H1 (cell line): ENCODE results near the gene CFAP61. TPM values are rescaled to one million over a fixed set of nuclear protein-coding genes. Genes with fewer than 3 reads are reported as not detected.

Experiments
- CTCF ChIA-PET: fragments of 300-600 bp; sonication (Branson Sonifier 250); formaldehyde crosslinking; loops from one replicate; lab custom pipeline; 2021; ENCODE audit not compliant: partially characterized antibody; lab: Charles Lee
- POLR2A ChIA-PET: fragments of 300-600 bp; sonication (Branson Sonifier 250); formaldehyde crosslinking; loops from one replicate; lab custom pipeline; 2021; ENCODE audit warnings: inconsistent platforms; ENCODE audit not compliant: partially characterized antibody; lab: Charles Lee
- DNase-seq, 2 experiments: peaks; one replicate each; pipeline versions ENCODE4 v3.0.0 to v3.0.0-alpha.2; 2010 to 2022; ENCODE audit warnings: low spot score in 2 of 2, low read depth in 1 of 2, mixed read lengths in 1 of 2
- FAIRE-seq: peaks from 2 replicates; lab custom pipeline; 2011; peaks lifted over from hg19 to GRCh38; lab: Jason Lieb, UNC
- H2AFZ ChIP-seq: 2 replicates; pipeline ENCODE4 v1.8.1; 2012; ENCODE audit warnings: low read length, inconsistent platforms
- H2AK5ac ChIP-seq: 2 replicates; pipeline ENCODE4 v1.6.1; 2013; ENCODE audit warnings: low read depth, low read length
- H2BK120ac ChIP-seq: replicated peaks from 2 replicates; pipeline ENCODE3; 2013; ENCODE audit warnings: low read depth, low read length, inconsistent platforms
- H2BK12ac ChIP-seq: 2 replicates; pipeline ENCODE4 v1.6.1; 2013; ENCODE audit warnings: low read depth, low read length
- H2BK15ac ChIP-seq: 2 replicates; pipeline ENCODE4 v1.6.1; 2013; ENCODE audit warnings: low read length
- H2BK20ac ChIP-seq: 2 replicates; pipeline ENCODE4 v1.6.1; 2013; ENCODE audit warnings: low read length
- H2BK5ac ChIP-seq: 2 replicates; pipeline ENCODE4 v1.6.1; 2013; ENCODE audit warnings: low read depth, low read length
- H3K14ac ChIP-seq: 2 replicates; pipeline ENCODE4 v1.6.1; 2013; ENCODE audit warnings: inconsistent platforms; ENCODE audit not compliant: insufficient read length
- H3K18ac ChIP-seq: 2 replicates; pipeline ENCODE4 v1.6.1; 2013; ENCODE audit warnings: low read length; ENCODE audit errors: extremely low read depth
- H3K23ac ChIP-seq: 2 replicates; pipeline ENCODE4 v1.6.1; 2013; ENCODE audit warnings: inconsistent platforms; ENCODE audit not compliant: insufficient read length
- H3K23me2 ChIP-seq: 2 replicates; pipeline ENCODE4 v1.6.1; 2013; ENCODE audit warnings: low read depth, low read length
- H3K27ac ChIP-seq: 2 replicates; pipeline ENCODE4 v1.6.1; 2011; ENCODE audit warnings: low read depth, low read length, inconsistent platforms
- H3K27me3 ChIP-seq, 4 experiments: replicated peaks in 1 of 4; 1 replicate in 1 of 4; 2 replicates in 3 of 4; pipeline versions ENCODE4 v1.6.1 to v1.8.1; 2011 to 2013; ENCODE audit warnings: low read length in 3 of 4, mild to moderate bottlenecking in 3 of 4, inconsistent platforms in 2 of 4, mixed read lengths in 2 of 4, moderate library complexity in 1 of 4; ENCODE audit not compliant: control insufficient read depth in 3 of 4, insufficient read depth in 3 of 4; ENCODE audit errors: extremely low read depth in 1 of 4
- H3K36me3 ChIP-seq, 4 experiments: 2 replicates each; pipeline versions ENCODE4 v1.6.1 to v1.8.1; 2011 to 2013; ENCODE audit warnings: mild to moderate bottlenecking in 4 of 4, low read length in 3 of 4, moderate library complexity in 2 of 4, control low read depth in 1 of 4, inconsistent platforms in 1 of 4; ENCODE audit not compliant: insufficient read depth in 4 of 4, control insufficient read depth in 2 of 4
- H3K4ac ChIP-seq: replicated peaks from 2 replicates; pipeline ENCODE3; 2013; ENCODE audit warnings: low read length, low read depth, mixed read lengths, inconsistent platforms; ENCODE audit not compliant: insufficient read length
- H3K4me1 ChIP-seq, 4 experiments: replicated peaks in 1 of 4; 1 replicate in 1 of 4; 2 replicates in 3 of 4; pipeline versions ENCODE4 v1.6.1 to v1.8.1; 2011 to 2013; ENCODE audit warnings: low read length in 3 of 4, inconsistent platforms in 2 of 4, mixed read lengths in 1 of 4; ENCODE audit not compliant: insufficient read depth in 4 of 4, control insufficient read depth in 3 of 4
- H3K4me2 ChIP-seq, 2 experiments: 2 replicates each; pipeline versions ENCODE4 v1.6.1 to v1.8.1; 2011 to 2013; ENCODE audit warnings: low read depth in 2 of 2, low read length in 2 of 2, control low read depth in 1 of 2, inconsistent platforms in 1 of 2, mild to moderate bottlenecking in 1 of 2; ENCODE audit not compliant: insufficient read depth in 1 of 2
- H3K4me3 ChIP-seq, 4 experiments: fragments of 200-600, 300-600 bp in 1 of 4; sonication (generic), shearing (Covaris generic), sonication (Bioruptor Twin) in 1 of 4; 2 replicates each; pipeline versions ENCODE4 v1.5.1 to v1.8.1; 2011 to 2016; ENCODE audit warnings: low read length in 4 of 4, low read depth in 3 of 4, control low read depth in 2 of 4, inconsistent platforms in 2 of 4, mild to moderate bottlenecking in 2 of 4, mixed read lengths in 1 of 4, moderate library complexity in 1 of 4; ENCODE audit not compliant: insufficient read depth in 2 of 4; ENCODE audit errors: extremely low read depth in 1 of 4
- H3K56ac ChIP-seq: replicated peaks from 2 replicates; pipeline ENCODE3; 2013; ENCODE audit warnings: low read depth, mild to moderate bottlenecking, mixed read lengths, low read length, inconsistent platforms; ENCODE audit not compliant: insufficient read length
- H3K79me1 ChIP-seq: 2 replicates; pipeline ENCODE4 v1.6.1; 2013; ENCODE audit warnings: low read depth, low read length, control low read depth
- H3K79me2 ChIP-seq, 2 experiments: 2 replicates each; pipeline versions ENCODE4 v1.6.1 to v1.8.1; 2012 to 2013; ENCODE audit warnings: low read length in 2 of 2, mild to moderate bottlenecking in 2 of 2, inconsistent platforms in 1 of 2; ENCODE audit not compliant: insufficient read depth in 2 of 2, control insufficient read depth in 1 of 2
- H3K9ac ChIP-seq, 4 experiments: replicated peaks in 1 of 4; 1 replicate in 1 of 4; 2 replicates in 3 of 4; pipeline versions ENCODE4 v1.6.1 to v1.8.1; 2011 to 2013; ENCODE audit warnings: low read depth in 3 of 4, low read length in 3 of 4, control low read depth in 2 of 4, mild to moderate bottlenecking in 2 of 4, moderate library complexity in 2 of 4, inconsistent platforms in 1 of 4; ENCODE audit errors: extremely low read depth in 1 of 4
- H3K9me3 ChIP-seq, 2 experiments: 2 replicates each; pipeline versions ENCODE4 v1.6.1 to v1.8.1; 2012 to 2013; ENCODE audit warnings: mild to moderate bottlenecking in 2 of 2, moderate library complexity in 2 of 2, control low read depth in 1 of 2, inconsistent platforms in 1 of 2, low read depth in 1 of 2, low read length in 1 of 2, mixed read lengths in 1 of 2; ENCODE audit not compliant: insufficient read depth in 2 of 2
- H4K20me1 ChIP-seq, 2 experiments: replicated peaks in 1 of 2; 2 replicates each; pipeline versions ENCODE3 to v1.8.1; 2011 to 2013; ENCODE audit warnings: inconsistent platforms in 2 of 2, low read length in 2 of 2, mild to moderate bottlenecking in 1 of 2; ENCODE audit not compliant: insufficient read depth in 2 of 2, control insufficient read depth in 1 of 2
- H4K5ac ChIP-seq: 2 replicates; pipeline ENCODE4 v1.6.1; 2013; ENCODE audit warnings: low read length, low read depth, mixed read lengths, inconsistent platforms; ENCODE audit not compliant: insufficient read length
- H4K8ac ChIP-seq: 2 replicates; pipeline ENCODE4 v1.8.0; 2013; ENCODE audit warnings: mild to moderate bottlenecking, moderate library complexity, low read length, inconsistent platforms; ENCODE audit not compliant: insufficient read depth; ENCODE audit errors: extremely low read depth
- H4K91ac ChIP-seq: replicated peaks from 2 replicates; pipeline ENCODE3; 2013; ENCODE audit warnings: low read length, mixed read lengths, inconsistent platforms; ENCODE audit not compliant: insufficient read length
- BCL11A ChIP-seq, 2 experiments: IDR thresholded peaks; one replicate each; pipeline ENCODE4 v1.6.1; 2011; ENCODE audit warnings: low read depth in 2 of 2, low read length in 2 of 2, mild to moderate bottlenecking in 2 of 2
- CHD1 ChIP-seq: IDR thresholded peaks from 2 replicates; pipeline ENCODE4 v1.6.1; 2012; ENCODE audit warnings: low read depth, low read length, improper control_type of control experiment
- CTBP2 ChIP-seq: IDR thresholded peaks from 2 replicates; pipeline ENCODE4 v1.7.0; 2011; ENCODE audit warnings: borderline replicate concordance, mild to moderate bottlenecking, moderate library complexity, mixed read lengths, low read length; ENCODE audit not compliant: insufficient read depth, insufficient read length
- EGR1 ChIP-seq: IDR thresholded peaks from 2 replicates; pipeline ENCODE4 v1.6.1; 2011; ENCODE audit warnings: low read depth, low read length, borderline replicate concordance
- MAFK ChIP-seq: IDR thresholded peaks from 2 replicates; pipeline ENCODE4 v1.6.1; 2012; ENCODE audit warnings: low read depth, mild to moderate bottlenecking, improper control_type of control experiment, low read length
- MAX ChIP-seq: IDR thresholded peaks from 2 replicates; pipeline ENCODE4 v1.6.1; 2012; ENCODE audit warnings: inconsistent platforms
- POLR2AphosphoS5 ChIP-seq: IDR thresholded peaks from 2 replicates; pipeline ENCODE4 v1.6.1; 2011; ENCODE audit warnings: low read depth, low read length
- POU5F1 ChIP-seq: IDR thresholded peaks from 2 replicates; pipeline ENCODE4 v1.6.1; 2011; ENCODE audit warnings: low read depth, mild to moderate bottlenecking, low read length, moderate library complexity
- RBBP5 ChIP-seq: IDR thresholded peaks from 2 replicates; pipeline ENCODE4 v1.7.1; 2012; ENCODE audit warnings: low read depth, mild to moderate bottlenecking, inconsistent platforms, low read length, moderate library complexity, borderline replicate concordance
- TEAD4 ChIP-seq: IDR thresholded peaks from 2 replicates; pipeline ENCODE4 v1.6.1; 2012; ENCODE audit warnings: low read depth, low read length, inconsistent platforms, mixed read lengths
- WGBS, 2 experiments: shearing (Covaris generic) in 1 of 2; methylation state at CpG; one replicate each; pipeline versions ENCODE4 v1.1.6 to v1.1.7; 2013 to 2015; ENCODE audit warnings: low lambda C conversion rate in 2 of 2, mixed read lengths in 2 of 2, inconsistent platforms in 1 of 2, low coverage in 1 of 2, missing lambda C conversion rate in 1 of 2; ENCODE audit not compliant: insufficient replicate concordance in 2 of 2, insufficient coverage in 1 of 2, insufficient read length in 1 of 2; ENCODE audit errors: extremely low coverage in 1 of 2, missing lambda C conversion rate in 1 of 2; 5-methylcytosine and 5-hydroxymethylcytosine counted together
- polyA plus RNA-seq, 7 experiments: library from polyadenylated mRNA; depleted of rRNA in 3 of 7; stranded (reverse) in 5 of 7; unstranded in 2 of 7; fragments of >200 nt in 5 of 7; fragments of 200-250 nt in 2 of 7; gene quantifications; 1 replicate in 5 of 7; 2 replicates in 1 of 7; 4 replicates in 1 of 7; pipeline versions ENCODE4 v1.2.1 to v1.2.3, GENCODE V29; 2011 to 2013; ENCODE audit warnings: missing spikeins in 2 of 7, mixed read lengths in 2 of 7
- total RNA-seq: library from RNA; stranded (reverse); fragmentation: NEBNext Ultra II Directional; extraction: Animal tissue kit (Norgen Biotek cat#: 25700); gene quantifications from 2 replicates; pipeline ENCODE4 v1.2.1, GENCODE V29; 2021

CFAP61 gene
- total and polyA plus RNA-seq, 2 of the 8 experiments (the other 6 are each of a cell fraction or from before 2014, with no cell fraction given): 0.29 to 0.61 TPM

DNA sequence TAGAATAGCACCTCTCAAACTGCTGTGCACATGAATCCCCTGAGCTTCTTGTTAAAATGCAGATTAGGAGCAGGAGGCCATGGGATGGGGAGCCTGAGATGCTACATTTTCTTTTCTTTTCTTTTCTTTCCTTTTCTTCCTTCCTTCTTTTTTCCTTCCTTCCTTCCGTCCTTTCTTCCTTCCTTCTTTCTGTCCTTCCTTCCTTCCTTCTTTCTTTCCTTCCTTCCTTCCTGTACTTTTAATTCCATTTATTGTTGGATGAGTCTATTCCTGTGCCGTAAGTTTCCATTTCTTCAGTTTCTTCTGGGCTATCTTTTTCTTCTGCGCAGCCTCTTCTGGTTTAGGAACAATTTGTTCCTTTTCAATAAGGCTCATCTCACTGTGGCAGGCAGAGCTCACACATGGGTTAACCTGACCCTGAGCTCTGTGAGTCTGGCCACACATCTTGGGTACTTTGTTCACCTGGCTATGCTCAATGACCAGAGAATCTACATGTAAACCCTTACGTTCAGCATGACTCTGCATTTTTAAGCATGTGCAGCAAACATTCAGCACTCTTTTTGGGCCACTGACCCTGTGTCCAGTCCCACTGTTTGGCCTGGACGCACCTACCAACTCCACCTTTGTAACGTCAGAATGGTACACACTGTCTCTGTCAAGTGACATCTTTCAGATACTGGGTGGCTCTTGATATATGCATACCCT, 200.9 kb downstream of the CFAP61 start:
- Histone ChIP-seq H3K23me2 (no peaks in the 10 kb centered on the region), H3K27me3 (peaks cover 0 to 4% (median 0%) of the 10 kb centered on the region in 4 experiments; a peak in 1 of 7 replicates), H3K36me3 (no peaks in the 10 kb centered on the region), H3K27ac (no peak overlapping the region), H2AFZ (peak overlapping the region; percentile 38; the same call in 1 of the 2 replicates), H3K79me2 (no peaks in the 10 kb centered on the region), H2BK120ac (no peak overlapping the region), H3K18ac (peak overlapping the region; percentile 36; the same call in 1 of the 2 replicates), H2BK5ac (no peak overlapping the region; the same call in 1 of the 2 replicates), H2BK20ac (no peak overlapping the region), H3K4me1 (no peaks in the 10 kb centered on the region), H4K20me1 (no peaks in the 10 kb centered on the region), H3K23ac (no peak overlapping the region), H4K5ac (no peak overlapping the region), H3K4me2 (no peak overlapping the region), H3K14ac (no peak overlapping the region), H3K4me3 (no peak overlapping the region), H2BK12ac (no peak overlapping the region), H3K4ac (no peak overlapping the region), H2BK15ac (no peak overlapping the region), H4K91ac (peak overlapping the region; percentile 51), H3K9me3 (no peaks in the 10 kb centered on the region), H2AK5ac (no peak overlapping the region), H4K8ac (no peak overlapping the region; the same call in 1 of the 2 replicates), H3K9ac (no peak overlapping the region; a peak in 1 of 7 replicates), H3K56ac (no peak overlapping the region), H3K79me1 (no peaks in the 10 kb centered on the region)
- ChIA-PET CTCF (interaction anchor here (0.6 to 11.3 kb wide), 3 partner anchors 14 to 1325 kb away, joined by 3 to 88 read pairs (median 4); no protein-coding TSS in a partner anchor), POLR2A (no interaction called here)
- FAIRE-seq (no peak), DNase-seq (no peak)
- no peak for TF ChIP-seq RBBP5
- TF ChIP-seq MAX: no peak
- TF ChIP-seq CTBP2: no peak
- no peak for TF ChIP-seq POU5F1
- TF ChIP-seq CHD1: no peak
- no peak for TF ChIP-seq BCL11A (IDR thresholded peaks at IDR 0.05; ENCODE audit: low read depth in 2 of 2, low read length in 2 of 2)
- no peak for TF ChIP-seq EGR1
- TF ChIP-seq TEAD4: no peak
- no peak for TF ChIP-seq POLR2AphosphoS5
- TF ChIP-seq MAFK: no peak
- WGBS, 2 experiments: 84% methylated on average over 6 of the region's 6 CpGs; no CpG with 5 or more reads in 1 of the 2 experiments
